GM19238 (cell line): Measurements from ENCODE around the gene DNM2.

Experiments used
- DNase-seq: peaks from one replicate; pipeline ENCODE4 v3.0.0; 2011; ENCODE audit warnings: low spot score; ENCODE audit not compliant: insufficient read length

The DNM2 gene

GRCh38 chr19:10811391-10812111 lies 93.7 kb downstream of the DNM2 start:
- no peak for DNase-seq

GRCh38 chr19:10812196-10812595 lies 94.3 kb downstream of the DNM2 start:
- DNase-seq, result no peak

- DNase-seq, result no peak
These were observed 95.1 kb downstream of the DNM2 start for GRCh38 chr19:10812902-10813404.

GRCh38 chr19:10815007-10815536 lies 97.2 kb downstream of the DNM2 start:
- DNase-seq, result no peak

GRCh38 chr19:10815969-10816644 lies 98.2 kb downstream of the DNM2 start:
- no peak for DNase-seq

- no peak for DNase-seq
These were observed 98.8 kb downstream of the DNM2 start for GRCh38 chr19:10816691-10817090.

GRCh38 chr19:10817291-10818038 lies 99.6 kb downstream of the DNM2 start:
- DNase-seq, result no peak

- no peak for DNase-seq
These were observed 100.6 kb downstream of the DNM2 start for GRCh38 chr19:10818301-10819123.

- no peak for DNase-seq
These were observed 101.5 kb downstream of the DNM2 start for GRCh38 chr19:10819124-10820060.

GRCh38 chr19:10820173-10820572 lies 102.3 kb downstream of the DNM2 start:
- no peak for DNase-seq

GRCh38 chr19:10823690-10824089 lies 105.8 kb downstream of the DNM2 start:
- no peak for DNase-seq

- no peak for DNase-seq
These were observed 108.4 kb downstream of the DNM2 start for GRCh38 chr19:10826231-10826630.

- DNase-seq, result no peak
These were observed 109.0 kb downstream of the DNM2 start for GRCh38 chr19:10826846-10827245.

- DNase-seq, result no peak
These were observed 111.3 kb downstream of the DNM2 start for GRCh38 chr19:10828981-10829821.

GRCh38 chr19:10829967-10830366 lies 112.1 kb downstream of the DNM2 start:
- DNase-seq, result no peak

- DNase-seq, result no peak
These were observed 112.5 kb downstream of the DNM2 start for GRCh38 chr19:10830370-10830769.

GRCh38 chr19:10830931-10831779 lies 113.3 kb downstream of the DNM2 start:
- no peak for DNase-seq
